Measurements from ENCODE around the gene PDPK1. TPM values are rescaled to one million over a fixed set of nuclear protein-coding genes. Genes with fewer than 3 reads are reported as not detected.

The PDPK1 gene
- total and polyA plus RNA-seq, 2 of the 4 experiments (the other 2 are of a cell fraction): 10.6 to 27.3 TPM

DNA sequence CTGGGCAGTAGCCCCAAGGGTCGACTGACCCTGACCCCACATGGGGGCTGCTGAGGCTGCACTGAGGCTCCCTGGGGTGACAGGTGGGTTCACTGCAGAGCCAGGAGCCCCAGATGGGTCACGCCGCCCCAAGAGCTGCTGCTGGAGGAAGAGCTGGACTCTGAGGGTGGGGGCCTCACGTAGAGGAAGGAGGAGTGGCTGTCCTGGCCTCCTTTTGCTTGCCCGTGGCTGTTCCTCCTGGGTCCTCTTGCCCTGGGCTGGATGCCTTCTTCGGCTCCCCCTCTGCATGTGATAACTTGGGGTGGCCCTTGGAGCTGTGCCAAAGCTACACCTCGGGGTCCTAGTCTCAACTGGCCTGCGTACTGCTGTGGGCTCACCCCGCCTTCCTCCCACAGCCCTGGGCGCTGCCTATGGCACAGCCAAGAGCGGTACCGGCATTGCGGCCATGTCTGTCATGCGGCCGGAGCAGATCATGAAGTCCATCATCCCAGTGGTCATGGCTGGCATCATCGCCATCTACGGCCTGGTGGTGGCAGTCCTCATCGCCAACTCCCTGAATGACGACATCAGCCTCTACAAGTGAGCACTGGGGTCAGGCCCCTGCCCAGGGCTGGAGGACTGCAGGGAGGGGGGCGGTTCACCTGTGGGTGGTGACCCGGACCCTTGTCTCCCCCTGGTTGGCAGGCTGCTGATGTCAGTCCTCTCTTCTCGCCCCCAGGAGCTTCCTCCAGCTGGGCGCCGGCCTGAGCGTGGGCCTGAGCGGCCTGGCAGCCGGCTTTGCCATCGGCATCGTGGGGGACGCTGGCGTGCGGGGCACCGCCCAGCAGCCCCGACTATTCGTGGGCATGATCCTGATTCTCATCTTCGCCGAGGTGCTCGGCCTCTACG lies 18.8 kb upstream of the PDPK1 start:
- Histone ChIP-seq H3K27me3 (ENCODE audit: control insufficient read depth, insufficient read depth, low read length) (no peaks in the 10 kb centered on the region), H3K79me1 (ENCODE audit: low read depth in 1 of 2, low read length in 2 of 2) (peaks cover 16 to 65% of the 10 kb centered on the region in 2 experiments), H3K9me1 (ENCODE audit: insufficient read depth, low read length) (peaks cover 19% of the 10 kb centered on the region), H4K8ac (ENCODE audit: low read depth in 2 of 2, low read length in 2 of 2) (peak overlapping the region in 1 of 2 experiments; percentile 73; a peak in 1 of 4 replicates), H2BK15ac (ENCODE audit: low read depth, low read length) (no peak overlapping the region), H3K14ac (replicated peaks; ENCODE audit: low read depth, low read length) (no peak overlapping the region), H3K4me1 (ENCODE audit: control insufficient read depth, insufficient read depth, low read length) (peaks cover 13% of the 10 kb centered on the region), H2AK5ac (ENCODE audit: low read depth, low read length) (peak overlapping the region; percentile 56; the same call in 1 of the 2 replicates), H4K20me1 (ENCODE audit: insufficient read depth, low read length) (peaks cover 57% of the 10 kb centered on the region), H3K27ac (ENCODE audit: insufficient read depth, low read length) (peak overlapping the region; percentile 62; the same call in 1 of the 2 replicates), H3K56ac (ENCODE audit: extremely low read depth, insufficient read depth, low read length) (no peak overlapping the region), H3K9ac (ENCODE audit: low read depth, low read length) (no peak overlapping the region), H3K36me3 (ENCODE audit: control insufficient read depth, insufficient read depth, low read length) (peaks cover 14% of the 10 kb centered on the region), H3K23ac (ENCODE audit: low read depth, low read length) (no peak overlapping the region), H3K4me2 (ENCODE audit: low read depth, low read length) (no peak overlapping the region), H4K91ac (ENCODE audit: insufficient read depth, low read depth, low read length) (no peak overlapping the region), H2BK5ac (ENCODE audit: low read depth, low read length, poor library complexity, severe bottlenecking) (no peak overlapping the region), H2AFZ (replicated peaks; ENCODE audit: low read length, poor library complexity) (no peak overlapping the region), H2BK120ac (ENCODE audit: low read depth, low read length) (no peak overlapping the region), H3K18ac (ENCODE audit: low read depth, low read length) (no peak overlapping the region), H3K9me3 (ENCODE audit: control insufficient read depth, insufficient read depth, low read length) (no peaks in the 10 kb centered on the region), H2AK9ac (replicated peaks; ENCODE audit: low read depth, low read length, poor library complexity) (peak overlapping the region; percentile 44), H4K5ac (ENCODE audit: low read depth, low read length) (no peak overlapping the region), H3K4ac (ENCODE audit: low read depth, low read length) (no peak overlapping the region), H3K4me3 (ENCODE audit: insufficient read depth, low read depth, low read length) (no peak overlapping the region), H2BK20ac (ENCODE audit: low read depth, low read length) (no peak overlapping the region)
- intact Hi-C loops (cut with micrococcal nuclease): no loop called here
- POLR2A ChIA-PET (ENCODE audit: unreplicated experiment): no interaction called here
- in situ Hi-C loops (cut with MboI; ENCODE audit: low sequenced_read_pairs): no loop called here
- DNase-seq (no peak), ATAC-seq (ENCODE audit: low read depth) (no peak)
- CTCF ChIA-PET: interaction anchor here (0.6 kb wide), 1 partner anchor 1821 kb away, joined by 6 read pairs; no protein-coding TSS in a partner anchor
- WGBS, 2 experiments (ENCODE audit: extremely low coverage in 2 of 2, insufficient read length in 1 of 2): 92% methylated on average over 21 of the region's 39 CpGs; no CpG with 5 or more reads in 1 of the 2 experiments
- dilution Hi-C loops (cut with HindIII; ENCODE audit: low sequenced_read_pairs, unreplicated experiment): no loop called here
- BruUV-seq (replicated peaks): TSS peak; percentile 9
- TF ChIP-seq, protein P1, sequence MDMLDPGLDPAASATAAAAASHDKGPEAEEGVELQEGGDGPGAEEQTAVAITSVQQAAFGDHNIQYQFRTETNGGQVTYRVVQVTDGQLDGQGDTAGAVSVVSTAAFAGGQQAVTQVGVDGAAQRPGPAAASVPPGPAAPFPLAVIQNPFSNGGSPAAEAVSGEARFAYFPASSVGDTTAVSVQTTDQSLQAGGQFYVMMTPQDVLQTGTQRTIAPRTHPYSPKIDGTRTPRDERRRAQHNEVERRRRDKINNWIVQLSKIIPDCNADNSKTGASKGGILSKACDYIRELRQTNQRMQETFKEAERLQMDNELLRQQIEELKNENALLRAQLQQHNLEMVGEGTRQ (IDR thresholded peaks at IDR 0.05; ENCODE audit: low read depth, low read length): no peak
- no peak for TF ChIP-seq NFE2L2 (IDR thresholded peaks at IDR 0.05; ENCODE audit: low read depth, low read length)
- TF ChIP-seq RAD21 (IDR thresholded peaks at IDR 0.05; ENCODE audit: low read length): no peak
- no peak for TF ChIP-seq CEBPB (IDR thresholded peaks at IDR 0.05; ENCODE audit: low read depth, low read length)
- TF ChIP-seq MXI1 (IDR thresholded peaks at IDR 0.05; ENCODE audit: borderline replicate concordance, low read depth, low read length): no peak
- no peak for TF ChIP-seq RFX5 (IDR thresholded peaks at IDR 0.05; ENCODE audit: low read depth, low read length)
- no peak for TF ChIP-seq MAZ (IDR thresholded peaks at IDR 0.05; ENCODE audit: borderline replicate concordance, low read depth, low read length)
- TF ChIP-seq MAFK (IDR thresholded peaks at IDR 0.05; ENCODE audit: low read depth, low read length): no peak
- no peak for TF ChIP-seq BHLHE40 (IDR thresholded peaks at IDR 0.05; ENCODE audit: low read depth, low read length)
- TF ChIP-seq, protein P2, sequence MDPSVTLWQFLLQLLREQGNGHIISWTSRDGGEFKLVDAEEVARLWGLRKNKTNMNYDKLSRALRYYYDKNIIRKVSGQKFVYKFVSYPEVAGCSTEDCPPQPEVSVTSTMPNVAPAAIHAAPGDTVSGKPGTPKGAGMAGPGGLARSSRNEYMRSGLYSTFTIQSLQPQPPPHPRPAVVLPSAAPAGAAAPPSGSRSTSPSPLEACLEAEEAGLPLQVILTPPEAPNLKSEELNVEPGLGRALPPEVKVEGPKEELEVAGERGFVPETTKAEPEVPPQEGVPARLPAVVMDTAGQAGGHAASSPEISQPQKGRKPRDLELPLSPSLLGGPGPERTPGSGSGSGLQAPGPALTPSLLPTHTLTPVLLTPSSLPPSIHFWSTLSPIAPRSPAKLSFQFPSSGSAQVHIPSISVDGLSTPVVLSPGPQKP (IDR thresholded peaks at IDR 0.05; ENCODE audit: borderline replicate concordance, low read depth, low read length): no peak
- TF ChIP-seq SMC3 (IDR thresholded peaks at IDR 0.05; ENCODE audit: low read depth, low read length): no peak
- TF ChIP-seq CTCF (conservative IDR thresholded peaks at IDR 0.05; ENCODE audit: low read depth, low read length): no peak
- TF ChIP-seq CHD1 (IDR thresholded peaks at IDR 0.05; ENCODE audit: low read depth, low read length): no peak
- no peak for TF ChIP-seq FOS (IDR thresholded peaks at IDR 0.05; ENCODE audit: low read depth, low read length)

Measured in IMR-90 (cell line).